Measurements from ENCODE around the gene CCDC194. TPM values are rescaled to one million over a fixed set of nuclear protein-coding genes. Genes with fewer than 3 reads are reported as not detected.

Gene CCDC194
- total RNA-seq, 1 donor from 2014 or later = not detected

DNA sequence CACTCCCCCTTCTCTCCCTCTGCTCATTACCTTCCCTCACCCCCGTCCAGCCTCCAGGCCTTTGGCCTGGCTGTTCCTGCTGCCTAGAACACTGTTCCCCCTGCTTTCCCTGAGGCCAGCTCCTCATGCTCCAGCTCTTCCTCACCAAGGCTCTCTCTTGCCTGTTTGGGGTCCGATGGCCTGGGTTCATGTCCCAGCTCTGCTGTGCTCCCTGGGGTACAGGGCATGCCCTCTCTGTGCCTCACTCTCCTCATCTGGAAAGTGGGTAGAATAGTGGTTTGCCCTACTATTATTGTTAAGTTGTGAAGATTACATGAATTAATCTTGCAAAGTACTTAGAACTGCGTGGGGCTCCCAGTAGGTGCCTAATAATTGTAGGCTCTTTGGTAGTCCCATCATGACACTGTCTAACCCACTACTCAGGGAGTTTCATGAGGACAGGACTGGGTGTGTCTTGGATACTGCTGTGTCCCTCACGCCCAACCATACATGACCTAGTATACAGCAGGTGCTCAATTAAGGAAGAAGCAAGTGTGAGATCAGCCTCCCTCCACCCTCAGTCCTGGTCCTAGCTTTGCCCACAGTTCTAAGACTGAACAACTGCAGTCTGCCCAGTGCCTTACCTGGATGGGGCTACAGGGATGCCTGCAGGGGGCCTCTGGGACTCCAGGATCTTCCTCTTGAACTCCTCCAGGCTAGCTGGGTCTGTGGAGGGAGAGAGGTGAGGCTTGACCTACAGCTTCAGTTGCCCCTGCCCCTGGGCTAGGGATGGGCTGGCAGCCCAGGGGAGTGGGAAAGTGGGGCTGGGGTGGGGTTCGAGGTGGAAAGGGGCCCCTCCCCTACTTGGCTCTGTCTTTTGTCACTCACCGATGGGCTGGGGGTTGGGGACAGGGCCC, 33.8 kb downstream of the CCDC194 start:
- H3K36me3 ChIP-seq (ENCODE audit: control insufficient read depth, insufficient read depth, low read length) = no peaks in the 10 kb centered on the region
- no peak for FAIRE-seq
- no peak overlapping the region for H3K4me3 ChIP-seq (ENCODE audit: low read depth, low read length)
- TF ChIP-seq, protein P1, sequence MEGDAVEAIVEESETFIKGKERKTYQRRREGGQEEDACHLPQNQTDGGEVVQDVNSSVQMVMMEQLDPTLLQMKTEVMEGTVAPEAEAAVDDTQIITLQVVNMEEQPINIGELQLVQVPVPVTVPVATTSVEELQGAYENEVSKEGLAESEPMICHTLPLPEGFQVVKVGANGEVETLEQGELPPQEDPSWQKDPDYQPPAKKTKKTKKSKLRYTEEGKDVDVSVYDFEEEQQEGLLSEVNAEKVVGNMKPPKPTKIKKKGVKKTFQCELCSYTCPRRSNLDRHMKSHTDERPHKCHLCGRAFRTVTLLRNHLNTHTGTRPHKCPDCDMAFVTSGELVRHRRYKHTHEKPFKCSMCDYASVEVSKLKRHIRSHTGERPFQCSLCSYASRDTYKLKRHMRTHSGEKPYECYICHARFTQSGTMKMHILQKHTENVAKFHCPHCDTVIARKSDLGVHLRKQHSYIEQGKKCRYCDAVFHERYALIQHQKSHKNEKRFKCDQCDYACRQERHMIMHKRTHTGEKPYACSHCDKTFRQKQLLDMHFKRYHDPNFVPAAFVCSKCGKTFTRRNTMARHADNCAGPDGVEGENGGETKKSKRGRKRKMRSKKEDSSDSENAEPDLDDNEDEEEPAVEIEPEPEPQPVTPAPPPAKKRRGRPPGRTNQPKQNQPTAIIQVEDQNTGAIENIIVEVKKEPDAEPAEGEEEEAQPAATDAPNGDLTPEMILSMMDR (IDR thresholded peaks at IDR 0.05; ENCODE audit: insufficient read depth, low read length, severe bottlenecking) = no peak
- no peak for DNase-seq (ENCODE audit: low read depth)
- H3K27me3 ChIP-seq (ENCODE audit: control insufficient read depth, insufficient read depth, low read length) = no peaks in the 10 kb centered on the region

DNA sequence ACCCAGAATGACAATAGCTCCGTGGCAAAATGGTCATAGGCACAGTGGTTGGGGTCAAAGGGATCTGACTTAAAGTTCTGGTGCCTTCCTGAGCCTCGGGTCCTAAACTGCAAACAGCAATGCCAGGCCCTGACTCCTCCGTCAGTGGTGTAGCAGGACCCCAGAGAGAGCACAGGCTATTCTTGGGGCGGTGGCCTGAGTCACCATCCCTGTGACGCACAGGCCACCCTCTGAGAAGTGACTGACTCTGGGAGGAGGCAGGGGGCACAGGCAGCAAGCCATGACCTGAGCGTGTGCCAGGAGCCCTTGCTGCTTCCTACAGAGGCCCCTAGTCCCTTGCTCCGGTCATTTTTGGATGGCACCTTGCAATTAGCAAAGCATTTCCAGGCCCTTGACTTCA, 35.6 kb downstream of the CCDC194 start:
- FAIRE-seq = no peak
- Histone ChIP-seq H3K36me3 (ENCODE audit: control insufficient read depth, insufficient read depth, low read length) (no peaks in the 10 kb centered on the region), H3K27me3 (ENCODE audit: control insufficient read depth, insufficient read depth, low read length) (no peaks in the 10 kb centered on the region), H3K4me3 (ENCODE audit: low read depth, low read length) (no peak overlapping the region)
- TF ChIP-seq, protein P1 (IDR thresholded peaks at IDR 0.05; ENCODE audit: insufficient read depth, low read length, severe bottlenecking) = no peak
- no peak for DNase-seq (ENCODE audit: low read depth)

DNA sequence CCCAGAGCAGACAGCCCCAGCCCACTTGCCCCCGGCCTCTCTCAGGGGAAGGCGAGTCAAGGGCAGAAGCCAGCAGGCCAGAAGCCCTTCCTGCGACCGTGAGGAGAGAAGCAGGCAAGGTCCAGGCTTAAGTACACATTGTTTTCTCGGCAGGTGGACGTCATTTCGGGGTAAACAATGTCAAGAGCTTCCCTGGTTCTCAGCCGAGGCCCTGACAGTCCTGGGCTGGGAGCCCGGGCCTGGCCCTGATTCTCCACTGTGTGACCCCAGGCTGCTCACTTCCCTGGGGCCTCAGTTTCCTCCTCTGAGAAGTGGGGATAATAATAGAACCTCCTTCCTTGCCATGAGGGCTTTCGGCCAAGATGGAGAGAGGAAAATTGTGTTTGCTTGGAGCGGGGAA, 36.3 kb downstream of the CCDC194 start:
- Histone ChIP-seq H3K27me3 (ENCODE audit: control insufficient read depth, insufficient read depth, low read length) (no peaks in the 10 kb centered on the region), H3K36me3 (ENCODE audit: control insufficient read depth, insufficient read depth, low read length) (no peaks in the 10 kb centered on the region), H3K4me3 (ENCODE audit: low read depth, low read length) (no peak overlapping the region)
- FAIRE-seq (no peak), DNase-seq (ENCODE audit: low read depth) (no peak)
- TF ChIP-seq, protein P1 (IDR thresholded peaks at IDR 0.05; ENCODE audit: insufficient read depth, low read length, severe bottlenecking) = no peak

DNA sequence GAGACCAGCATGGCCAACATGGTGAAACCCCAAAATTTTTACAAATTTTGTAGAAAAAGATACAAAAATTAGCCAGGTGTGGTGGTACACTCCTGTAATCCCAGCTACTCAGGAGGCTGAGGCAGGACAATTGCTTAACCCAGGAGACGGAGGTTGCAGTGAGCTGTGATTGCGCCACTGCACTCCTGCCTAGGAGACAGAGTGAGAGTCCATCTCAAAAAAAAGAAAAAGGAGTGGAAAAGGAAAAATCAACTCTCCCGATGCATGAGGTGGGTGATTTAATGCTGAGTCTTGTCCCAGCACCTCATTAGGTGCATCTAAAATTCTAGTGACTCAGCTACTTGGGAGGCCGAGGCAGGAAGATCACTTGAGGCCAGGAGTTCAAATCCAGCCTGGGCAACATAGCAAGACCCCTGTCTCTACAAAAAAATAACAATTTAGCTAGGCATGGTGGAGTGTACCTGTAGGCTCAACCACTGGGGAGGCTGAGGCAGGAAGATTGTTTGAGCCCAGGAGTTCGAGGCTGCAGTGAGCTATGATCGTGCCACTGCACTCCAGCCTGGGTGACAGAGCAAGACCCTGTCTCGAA, 36.8 kb downstream of the CCDC194 start:
- H3K4me3 ChIP-seq (ENCODE audit: low read depth, low read length) = no peak overlapping the region
- FAIRE-seq = no peak

DNA sequence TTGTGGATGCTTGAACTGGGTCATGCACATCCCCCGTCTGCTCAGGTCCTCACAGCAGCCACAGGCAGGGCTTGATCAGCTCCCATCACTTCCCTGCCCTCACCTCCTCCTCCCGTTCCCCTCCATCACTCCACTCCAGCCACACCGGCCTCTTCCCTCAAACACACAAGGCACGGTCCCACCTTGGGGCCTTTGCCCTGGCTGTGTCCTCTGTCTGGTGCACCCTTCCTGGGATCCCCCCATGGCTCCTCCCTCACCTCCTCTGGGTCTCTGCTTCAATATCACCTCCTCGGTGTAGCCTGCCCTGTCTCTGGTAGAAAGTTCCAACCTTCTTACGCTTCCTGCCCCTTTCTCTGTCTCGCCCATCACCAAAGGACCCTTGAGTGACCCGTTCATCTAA, 40.6 kb downstream of the CCDC194 start:
- TF ChIP-seq, protein P1 (IDR thresholded peaks at IDR 0.05; ENCODE audit: insufficient read depth, low read length, severe bottlenecking) = no peak
- Histone ChIP-seq H3K27me3 (ENCODE audit: control insufficient read depth, insufficient read depth, low read length) (no peaks in the 10 kb centered on the region), H3K4me3 (ENCODE audit: low read depth, low read length) (no peak overlapping the region), H3K36me3 (ENCODE audit: control insufficient read depth, insufficient read depth, low read length) (no peaks in the 10 kb centered on the region)
- FAIRE-seq (no peak), DNase-seq (ENCODE audit: low read depth) (no peak)

More for the DNA sequence above, 36.8 kb downstream of the CCDC194 start:
- no peaks in the 10 kb centered on the region for H3K36me3 ChIP-seq (ENCODE audit: control insufficient read depth, insufficient read depth, low read length)
- TF ChIP-seq, protein P1 (IDR thresholded peaks at IDR 0.05; ENCODE audit: insufficient read depth, low read length, severe bottlenecking) = no peak
- no peaks in the 10 kb centered on the region for H3K27me3 ChIP-seq (ENCODE audit: control insufficient read depth, insufficient read depth, low read length)
- DNase-seq (ENCODE audit: low read depth) = no peak
